ENCODE measurements around the gene FAM53B. TPM values are rescaled to one million over a fixed set of nuclear protein-coding genes. Genes with fewer than 3 reads are reported as not detected.

FAM53B gene
- total RNA-seq, 1 donor, result 13.4 TPM

- no peak overlapping the region for H3K4me3 ChIP-seq (ENCODE audit: low read depth, low read length)
- TF ChIP-seq, protein P1, sequence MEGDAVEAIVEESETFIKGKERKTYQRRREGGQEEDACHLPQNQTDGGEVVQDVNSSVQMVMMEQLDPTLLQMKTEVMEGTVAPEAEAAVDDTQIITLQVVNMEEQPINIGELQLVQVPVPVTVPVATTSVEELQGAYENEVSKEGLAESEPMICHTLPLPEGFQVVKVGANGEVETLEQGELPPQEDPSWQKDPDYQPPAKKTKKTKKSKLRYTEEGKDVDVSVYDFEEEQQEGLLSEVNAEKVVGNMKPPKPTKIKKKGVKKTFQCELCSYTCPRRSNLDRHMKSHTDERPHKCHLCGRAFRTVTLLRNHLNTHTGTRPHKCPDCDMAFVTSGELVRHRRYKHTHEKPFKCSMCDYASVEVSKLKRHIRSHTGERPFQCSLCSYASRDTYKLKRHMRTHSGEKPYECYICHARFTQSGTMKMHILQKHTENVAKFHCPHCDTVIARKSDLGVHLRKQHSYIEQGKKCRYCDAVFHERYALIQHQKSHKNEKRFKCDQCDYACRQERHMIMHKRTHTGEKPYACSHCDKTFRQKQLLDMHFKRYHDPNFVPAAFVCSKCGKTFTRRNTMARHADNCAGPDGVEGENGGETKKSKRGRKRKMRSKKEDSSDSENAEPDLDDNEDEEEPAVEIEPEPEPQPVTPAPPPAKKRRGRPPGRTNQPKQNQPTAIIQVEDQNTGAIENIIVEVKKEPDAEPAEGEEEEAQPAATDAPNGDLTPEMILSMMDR (IDR thresholded peaks at IDR 0.05; ENCODE audit: insufficient read depth, low read depth, low read length), result no peak
- DNase-seq (ENCODE audit: low read depth), result no peak
These were observed 43.7 kb downstream of the FAM53B start for GRCh38 chr10:124700293-124701037.

GRCh38 chr10:124699471-124700292 lies 44.5 kb downstream of the FAM53B start:
- H3K4me3 ChIP-seq (ENCODE audit: low read depth, low read length), result no peak overlapping the region
- no peak for DNase-seq (ENCODE audit: low read depth)
- TF ChIP-seq, protein P1 (IDR thresholded peaks at IDR 0.05; ENCODE audit: insufficient read depth, low read depth, low read length), result no peak

- TF ChIP-seq, protein P1 (IDR thresholded peaks at IDR 0.05; ENCODE audit: insufficient read depth, low read depth, low read length), result no peak
- DNase-seq (ENCODE audit: low read depth), result no peak
- no peak overlapping the region for H3K4me3 ChIP-seq (ENCODE audit: low read depth, low read length)
These were observed 45.4 kb downstream of the FAM53B start for GRCh38 chr10:124698545-124699469.

GRCh38 chr10:124697837-124698544 lies 46.2 kb downstream of the FAM53B start:
- TF ChIP-seq, protein P1 (IDR thresholded peaks at IDR 0.05; ENCODE audit: insufficient read depth, low read depth, low read length), result peak; percentile 4
- no peak for DNase-seq (ENCODE audit: low read depth)

DNA sequence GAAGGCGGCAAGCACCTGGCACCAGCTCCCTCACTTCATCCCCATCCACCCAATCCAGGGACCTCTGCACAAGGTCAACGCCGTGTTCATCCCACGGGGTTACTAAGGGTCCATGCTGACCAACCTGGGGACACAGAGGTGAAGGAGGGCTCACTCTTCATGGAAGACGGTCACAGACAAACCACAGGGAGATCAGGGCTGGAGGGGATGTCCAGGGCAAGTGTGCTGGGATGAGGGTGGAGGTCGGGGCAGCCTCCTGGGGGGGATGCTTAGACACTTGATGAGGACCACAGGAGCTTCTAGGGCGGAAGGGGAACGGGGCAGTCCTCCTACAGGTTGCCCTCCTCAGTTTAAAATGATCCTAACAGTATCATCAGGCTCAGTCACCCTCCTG lies 46.7 kb downstream of the FAM53B start:
- DNase-seq (ENCODE audit: low read depth), result no peak

More at GRCh38 chr10:124697837-124698544, 46.2 kb downstream of the FAM53B start:
- no peak overlapping the region for H3K4me3 ChIP-seq (ENCODE audit: low read depth, low read length)

More for the DNA sequence above, 46.7 kb downstream of the FAM53B start:
- TF ChIP-seq, protein P1 (IDR thresholded peaks at IDR 0.05; ENCODE audit: insufficient read depth, low read depth, low read length), result no peak
- no peak overlapping the region for H3K4me3 ChIP-seq (ENCODE audit: low read depth, low read length)
